NCI-H510A treated with DMSO at 0.1 percent for 48 hours (cell line): ENCODE measurements around the gene STAB2.

Experiments
- DNase-seq: peaks from one replicate; lab custom pipeline; 2025; lab: John Stamatoyannopoulos, UW

Gene STAB2

GRCh38 chr12:103690426-103690825 lies 103.4 kb downstream of the STAB2 start:
- no peak for DNase-seq

GRCh38 chr12:103691063-103691462 lies 104.0 kb downstream of the STAB2 start:
- DNase-seq, result no peak

- no peak for DNase-seq
Observed at GRCh38 chr12:103696101-103696500, 109.0 kb downstream of the STAB2 start.

DNA sequence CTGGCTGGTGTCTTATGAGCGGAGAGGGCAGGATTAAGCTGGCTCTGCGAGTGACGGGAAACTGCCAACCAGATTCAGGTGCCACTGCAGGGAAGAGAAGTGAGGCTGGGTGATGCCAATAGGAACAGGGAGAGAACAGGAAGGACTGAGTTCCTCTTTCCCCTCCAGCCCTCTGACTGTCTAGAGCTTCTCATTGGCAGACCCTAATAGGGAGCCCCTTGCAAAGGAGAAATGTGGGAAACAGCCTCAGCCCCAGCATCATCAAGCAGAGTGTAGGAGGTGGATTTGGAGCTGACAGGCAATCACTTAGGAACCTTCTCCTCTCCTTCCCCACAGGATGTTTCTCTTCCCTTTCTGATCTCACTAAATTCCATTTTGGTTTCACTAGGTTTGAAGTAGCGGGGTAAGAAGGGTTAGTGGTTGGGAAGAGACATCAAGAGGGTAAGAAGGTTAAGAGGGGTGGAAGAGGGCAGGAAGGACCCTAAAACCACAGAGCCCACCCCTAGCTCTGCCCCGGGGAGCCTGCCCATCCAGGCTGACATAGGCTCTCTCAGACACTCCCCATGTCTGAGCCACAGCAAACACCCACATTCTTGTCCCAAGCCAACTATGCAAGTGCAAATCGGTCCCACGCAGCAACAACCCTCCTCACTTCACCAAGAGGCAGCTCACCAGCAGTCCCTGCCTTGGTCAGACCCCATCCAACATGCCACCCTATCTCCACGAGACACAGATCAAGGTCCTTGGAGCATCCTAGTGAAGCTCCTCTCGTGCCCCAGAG lies 111.1 kb downstream of the STAB2 start:
- DNase-seq, result no peak

- DNase-seq, result no peak
Observed at GRCh38 chr12:103698752-103699560, 111.9 kb downstream of the STAB2 start.

DNA sequence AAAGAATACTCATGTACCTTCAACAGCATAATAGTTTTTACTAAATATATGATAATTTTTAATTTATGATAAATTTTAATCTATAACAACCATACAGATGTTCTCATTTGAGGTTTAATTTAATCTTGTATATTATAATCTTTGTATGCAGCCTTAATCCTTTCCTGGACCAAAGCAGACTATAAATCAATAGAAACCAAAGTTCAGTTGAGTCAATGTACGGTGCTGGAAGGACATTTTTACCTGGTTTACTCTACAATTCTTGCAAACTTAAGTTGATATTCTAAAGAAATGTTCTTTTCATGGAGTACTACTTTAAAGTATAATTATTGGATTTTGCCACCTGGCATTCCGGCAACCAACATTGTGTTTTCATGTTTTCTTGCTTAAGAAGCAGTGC lies 118.0 kb downstream of the STAB2 start:
- no peak for DNase-seq

- no peak for DNase-seq
Observed at GRCh38 chr12:103705927-103706326, 118.9 kb downstream of the STAB2 start.

DNA sequence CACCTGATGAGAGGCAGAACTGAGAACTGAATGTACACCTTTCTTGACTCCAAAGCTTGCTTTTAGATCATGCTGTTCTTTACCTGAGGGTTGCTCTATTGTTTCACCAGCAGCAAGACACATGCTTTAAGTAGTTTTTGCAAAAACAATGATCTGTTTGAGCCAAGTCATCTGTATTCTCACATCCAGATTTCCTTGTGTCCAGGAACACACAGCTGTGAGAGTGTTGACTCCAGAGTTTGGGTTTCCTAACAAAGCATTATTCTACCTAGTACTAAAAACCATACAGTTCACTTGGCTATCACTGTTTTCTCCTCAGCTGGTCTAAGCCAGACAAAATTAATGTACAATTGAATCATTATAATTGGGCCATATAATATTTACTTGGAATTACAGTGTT lies 120.4 kb downstream of the STAB2 start:
- no peak for DNase-seq

DNA sequence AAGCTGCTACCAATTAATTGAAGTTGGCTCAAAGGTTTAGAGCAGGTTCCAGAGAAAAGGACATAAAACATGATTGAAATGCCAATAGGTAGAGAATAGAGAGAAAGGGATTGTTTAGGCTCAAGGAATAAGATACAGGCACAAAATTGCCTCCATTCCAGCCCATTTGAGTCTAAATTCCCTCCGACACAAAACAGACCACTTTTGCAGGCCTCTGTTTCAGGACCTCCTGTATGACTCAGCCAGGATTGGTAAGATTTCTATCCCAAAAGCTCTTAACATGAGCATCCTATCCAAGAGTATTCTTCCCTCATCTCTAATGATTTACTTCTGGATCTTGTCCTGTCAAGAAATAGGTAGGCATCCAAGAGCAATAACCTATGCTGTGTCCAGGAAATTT lies 123.5 kb downstream of the STAB2 start:
- no peak for DNase-seq

- no peak for DNase-seq
Observed at GRCh38 chr12:103712216-103712615, 125.1 kb downstream of the STAB2 start.

GRCh38 chr12:103715494-103715893 lies 128.4 kb downstream of the STAB2 start:
- no peak for DNase-seq

DNA sequence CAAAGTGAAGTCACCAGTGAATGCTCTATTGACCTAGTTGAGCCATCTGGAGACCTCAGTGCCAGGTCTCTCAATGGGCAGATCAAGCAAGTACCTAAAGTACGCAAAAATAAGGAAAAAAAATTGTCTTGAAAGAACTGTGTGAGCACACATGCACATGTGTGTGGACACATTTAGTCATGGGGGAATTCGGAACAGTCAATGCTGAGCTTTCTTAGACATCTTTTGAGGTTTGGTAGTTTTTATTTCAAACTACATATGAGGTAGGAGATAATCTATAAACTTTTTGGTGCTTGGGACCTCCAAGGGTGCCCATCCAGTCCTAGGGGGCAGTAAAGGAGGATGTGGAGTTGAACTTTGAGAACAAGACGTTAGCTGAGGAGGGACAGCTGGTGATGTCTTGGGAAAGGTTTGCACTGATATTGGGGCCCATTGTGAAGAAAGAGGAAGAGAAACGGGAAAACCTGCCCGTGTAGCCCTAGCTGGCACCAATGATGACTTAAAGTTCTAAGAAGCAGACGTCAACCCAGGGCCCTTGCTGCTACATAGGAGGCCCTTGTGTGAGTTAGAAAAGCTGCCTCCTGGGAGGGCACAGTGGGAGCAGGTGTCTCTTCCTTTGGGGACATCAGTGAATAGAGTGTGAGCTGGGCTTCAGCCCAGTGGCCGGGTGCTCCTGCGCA lies 129.6 kb downstream of the STAB2 start:
- no peak for DNase-seq

DNA sequence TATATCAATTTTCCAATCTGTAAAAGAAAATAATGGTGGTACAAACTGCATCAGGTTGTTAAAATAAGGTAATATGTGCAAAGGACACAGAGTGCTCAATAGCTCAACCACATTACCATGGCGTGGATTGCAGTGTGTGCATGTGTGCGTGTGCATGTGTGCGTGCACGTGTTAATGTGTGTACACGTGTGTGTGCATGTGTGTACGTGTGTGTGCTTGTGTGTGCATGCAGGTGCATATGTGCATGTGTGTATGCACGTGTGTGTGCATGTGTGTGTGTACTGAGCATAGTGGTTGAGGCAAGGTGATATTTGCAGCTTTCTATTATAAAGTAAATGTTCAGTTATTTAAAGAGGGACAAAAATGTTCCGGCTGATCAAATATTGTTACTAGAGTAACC lies 138.3 kb downstream of the STAB2 start:
- DNase-seq, result no peak

DNA sequence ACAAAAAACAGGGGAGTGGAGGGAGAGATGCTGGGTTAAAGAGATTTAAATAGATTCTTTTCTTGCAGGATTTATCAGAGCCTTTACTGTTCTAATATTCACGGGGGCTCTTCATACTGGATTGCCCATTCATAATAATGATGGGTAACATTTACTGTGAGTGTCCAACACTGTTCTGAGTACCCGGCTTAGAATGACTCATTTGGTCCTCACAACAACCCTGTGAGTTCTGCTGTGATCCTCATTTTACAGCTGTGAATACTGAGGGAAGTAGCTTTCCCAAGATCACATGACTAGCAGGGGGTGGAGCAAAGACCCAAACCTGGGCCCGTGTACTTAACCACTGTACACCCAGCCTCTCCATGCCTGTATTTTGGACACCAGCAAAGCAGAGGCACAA lies 140.6 kb downstream of the STAB2 start:
- no peak for DNase-seq

- no peak for DNase-seq
Observed at GRCh38 chr12:103728323-103728722, 141.2 kb downstream of the STAB2 start.

- no peak for DNase-seq
Observed at GRCh38 chr12:103729499-103729898, 142.4 kb downstream of the STAB2 start.

DNA sequence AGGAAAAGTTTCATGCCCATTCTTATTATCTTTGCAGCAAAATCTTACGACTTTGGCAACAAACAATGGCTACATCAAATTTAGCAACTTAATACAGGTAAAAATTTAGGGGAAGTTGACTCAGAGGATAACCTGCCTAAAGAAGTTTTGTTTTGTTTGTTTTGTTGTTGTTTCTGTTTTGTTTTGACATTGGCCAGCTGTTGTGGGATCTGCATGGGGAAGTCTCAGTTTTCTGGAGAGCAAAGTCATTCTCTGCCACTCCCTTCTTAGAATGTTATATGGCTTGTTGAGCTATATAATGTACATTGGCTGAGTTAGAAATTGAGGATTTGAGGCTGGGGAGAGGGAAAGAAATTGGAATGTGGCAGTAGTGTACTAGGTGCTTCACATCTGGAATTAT lies 144.5 kb downstream of the STAB2 start:
- no peak for DNase-seq

DNA sequence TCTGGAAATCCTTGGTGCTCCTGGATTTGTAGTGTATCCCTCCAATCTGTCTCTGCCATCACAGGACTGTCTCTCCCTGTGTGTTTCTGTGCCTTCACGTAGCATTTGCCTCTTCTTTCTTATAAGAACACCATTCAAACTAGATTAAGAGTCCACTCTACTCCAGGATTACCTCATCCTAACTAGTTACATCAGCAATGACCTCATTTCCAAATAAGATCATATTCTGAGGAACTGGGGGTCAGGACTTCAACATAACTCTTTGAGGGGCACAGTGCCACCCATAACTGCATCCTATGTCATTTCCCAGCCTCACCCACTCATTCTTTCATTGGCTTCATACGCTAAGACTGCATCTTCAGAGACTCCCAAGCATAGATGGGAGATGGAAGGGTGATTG lies 147.8 kb downstream of the STAB2 start:
- DNase-seq, result no peak

GRCh38 chr12:103735291-103735690 lies 148.2 kb downstream of the STAB2 start:
- no peak for DNase-seq

- no peak for DNase-seq
Observed at GRCh38 chr12:103736572-103736971, 149.5 kb downstream of the STAB2 start.

GRCh38 chr12:103737881-103738280 lies 150.8 kb downstream of the STAB2 start:
- DNase-seq, result no peak

DNA sequence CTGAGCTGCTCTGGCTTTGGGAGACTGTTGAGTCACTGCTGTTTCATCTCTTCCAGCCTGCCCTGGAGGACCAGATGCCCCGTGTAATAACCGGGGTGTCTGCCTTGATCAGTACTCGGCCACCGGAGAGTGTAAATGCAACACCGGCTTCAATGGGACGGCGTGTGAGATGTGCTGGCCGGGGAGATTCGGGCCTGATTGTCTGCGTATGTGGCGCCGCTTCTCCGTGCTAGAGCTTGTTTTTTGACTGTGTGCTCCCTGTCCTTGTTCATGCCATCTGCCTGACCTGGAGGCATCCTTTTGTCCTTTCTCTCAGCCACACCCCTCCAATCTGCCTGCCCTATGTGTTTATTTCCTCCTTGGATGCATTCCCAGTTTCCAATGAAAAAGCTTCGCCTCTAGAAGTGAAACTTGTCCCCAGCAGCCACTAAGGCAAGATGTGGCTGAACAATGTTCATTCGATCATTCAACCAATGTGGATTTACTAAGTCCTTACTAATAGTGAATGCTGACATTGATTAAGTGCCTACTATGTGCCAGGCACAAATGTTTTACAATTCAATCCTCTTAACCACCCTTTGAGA lies 155.4 kb downstream of the STAB2 start:
- peak; percentile 47 for DNase-seq

DNA sequence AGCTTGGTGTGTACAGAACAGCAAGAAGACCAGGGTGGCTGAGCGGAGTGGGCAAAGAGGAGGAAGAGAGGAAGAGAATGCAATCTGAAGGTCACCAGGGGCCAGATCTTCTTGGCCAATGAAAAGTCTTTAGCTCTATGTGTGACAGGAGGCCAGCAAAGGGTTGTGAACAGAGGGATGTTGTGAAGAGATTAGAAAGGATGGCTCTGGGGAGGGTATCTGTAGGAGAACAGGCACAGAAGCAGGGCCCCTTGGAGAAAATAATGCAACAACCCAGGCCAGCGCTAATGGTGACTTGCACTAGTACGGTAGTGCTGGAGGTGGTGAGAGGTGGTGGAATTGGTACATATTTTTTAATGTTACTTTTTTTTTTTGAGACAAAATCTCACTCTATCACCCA lies 156.7 kb downstream of the STAB2 start:
- DNase-seq, result no peak
